Skin of body (tissue), 2 donors: Measurements from ENCODE around the gene DDI2. TPM values are rescaled to one million over a fixed set of nuclear protein-coding genes. Genes with fewer than 3 reads are reported as not detected.
A peak's percentile ranks its signal among the peaks of the same experiment; 100 is the strongest.

Experiments used
- DNase-seq: peaks from one replicate; lab custom pipeline; 2025; lab: John Stamatoyannopoulos, UW
- total RNA-seq: library from RNA; depleted of rRNA; stranded (reverse); fragments of >200 nt; gene quantifications from one replicate; pipeline ENCODE4 v1.2.3, GENCODE V29; 2014

Gene DDI2
- total RNA-seq, 1 donor from 2014 or later: 54.4 TPM

- no peak for DNase-seq
Measured at GRCh38 chr1:15636436-15636835, 19.2 kb downstream of the DDI2 start.

GRCh38 chr1:15637826-15638225 lies 20.6 kb downstream of the DDI2 start:
- DNase-seq: no peak

- no peak for DNase-seq
Measured at GRCh38 chr1:15639262-15639661, 22.0 kb downstream of the DDI2 start.

- no peak for DNase-seq
Measured at GRCh38 chr1:15639931-15640330, 22.7 kb downstream of the DDI2 start.

- DNase-seq: no peak
Measured at GRCh38 chr1:15640667-15641066, 23.4 kb downstream of the DDI2 start.

GRCh38 chr1:15649937-15650336 lies 32.7 kb downstream of the DDI2 start:
- DNase-seq: no peak

GRCh38 chr1:15650433-15650832 lies 33.2 kb downstream of the DDI2 start:
- no peak for DNase-seq

GRCh38 chr1:15652130-15652529 lies 34.9 kb downstream of the DDI2 start:
- peak; percentile 43 for DNase-seq

GRCh38 chr1:15654091-15654690 lies 36.9 kb downstream of the DDI2 start:
- DNase-seq: no peak

GRCh38 chr1:15656464-15656863 lies 39.2 kb downstream of the DDI2 start:
- no peak for DNase-seq

- no peak for DNase-seq
Measured at GRCh38 chr1:15657021-15657420, 39.8 kb downstream of the DDI2 start.

- no peak for DNase-seq
Measured at GRCh38 chr1:15660151-15660550, 42.9 kb downstream of the DDI2 start.

- no peak for DNase-seq
Measured at GRCh38 chr1:15662477-15662876, 45.2 kb downstream of the DDI2 start.

GRCh38 chr1:15663925-15664324 lies 46.7 kb downstream of the DDI2 start:
- DNase-seq: no peak

GRCh38 chr1:15667362-15667761 lies 50.1 kb downstream of the DDI2 start:
- no peak for DNase-seq

GRCh38 chr1:15668089-15668754 lies 51.0 kb downstream of the DDI2 start:
- DNase-seq: no peak

GRCh38 chr1:15669074-15669473 lies 51.8 kb downstream of the DDI2 start:
- DNase-seq: no peak

GRCh38 chr1:15669864-15670263 lies 52.6 kb downstream of the DDI2 start:
- DNase-seq: no peak

GRCh38 chr1:15671430-15671829 lies 54.2 kb downstream of the DDI2 start:
- DNase-seq: no peak

GRCh38 chr1:15674386-15675159 lies 57.3 kb downstream of the DDI2 start:
- no peak for DNase-seq

- no peak for DNase-seq
Measured at GRCh38 chr1:15676010-15676409, 58.8 kb downstream of the DDI2 start.
